ENCODE measurements around the gene WASF2. TPM values are rescaled to one million over a fixed set of nuclear protein-coding genes. Genes with fewer than 3 reads are reported as not detected.

The WASF2 gene
- total and polyA plus RNA-seq, 2 experiments from 2014 or later: 32.7 to 53.4 TPM

DNA sequence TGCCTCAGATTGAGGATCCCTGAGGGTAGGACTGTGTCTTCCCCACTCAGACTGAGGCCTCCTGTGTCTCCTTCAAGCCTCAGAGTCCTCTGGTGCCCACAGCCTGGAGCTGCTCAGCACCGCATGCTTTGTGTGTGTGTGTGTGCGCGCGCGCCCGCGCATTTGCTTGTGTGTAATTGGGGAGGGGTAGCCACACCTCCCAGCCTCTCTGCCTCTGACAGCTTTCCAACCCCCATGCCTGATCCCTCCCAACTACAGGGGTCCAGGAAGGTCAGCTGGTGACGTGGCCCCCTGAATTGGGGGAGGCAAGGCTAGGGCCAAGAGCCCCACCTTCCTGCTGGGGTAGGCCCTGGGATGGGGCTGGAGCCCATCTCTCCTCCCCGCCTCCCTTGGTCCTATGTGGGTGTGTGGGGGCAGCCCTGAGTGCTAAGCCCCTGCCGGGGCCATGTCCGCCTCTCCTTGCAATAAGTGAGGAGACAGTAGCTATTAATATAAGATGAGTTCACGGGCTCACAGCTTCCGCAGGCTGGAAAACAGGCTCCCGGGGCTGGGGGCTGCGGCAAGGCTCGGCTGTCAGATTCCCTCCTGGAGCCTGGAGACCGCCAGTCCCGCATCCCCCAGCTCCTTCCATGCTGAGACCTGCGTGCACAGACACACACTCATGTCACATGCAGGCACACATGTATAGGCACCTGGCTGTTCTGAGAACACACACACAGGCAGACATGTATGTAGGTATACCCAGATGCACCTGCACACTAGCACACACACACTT is 90.5 kb downstream of the WASF2 start:
- H3K9me3 ChIP-seq (ENCODE audit: low read depth): no peaks in the 10 kb centered on the region
- no peaks in the 10 kb centered on the region for H3K36me3 ChIP-seq
- TF ChIP-seq, protein P1, sequence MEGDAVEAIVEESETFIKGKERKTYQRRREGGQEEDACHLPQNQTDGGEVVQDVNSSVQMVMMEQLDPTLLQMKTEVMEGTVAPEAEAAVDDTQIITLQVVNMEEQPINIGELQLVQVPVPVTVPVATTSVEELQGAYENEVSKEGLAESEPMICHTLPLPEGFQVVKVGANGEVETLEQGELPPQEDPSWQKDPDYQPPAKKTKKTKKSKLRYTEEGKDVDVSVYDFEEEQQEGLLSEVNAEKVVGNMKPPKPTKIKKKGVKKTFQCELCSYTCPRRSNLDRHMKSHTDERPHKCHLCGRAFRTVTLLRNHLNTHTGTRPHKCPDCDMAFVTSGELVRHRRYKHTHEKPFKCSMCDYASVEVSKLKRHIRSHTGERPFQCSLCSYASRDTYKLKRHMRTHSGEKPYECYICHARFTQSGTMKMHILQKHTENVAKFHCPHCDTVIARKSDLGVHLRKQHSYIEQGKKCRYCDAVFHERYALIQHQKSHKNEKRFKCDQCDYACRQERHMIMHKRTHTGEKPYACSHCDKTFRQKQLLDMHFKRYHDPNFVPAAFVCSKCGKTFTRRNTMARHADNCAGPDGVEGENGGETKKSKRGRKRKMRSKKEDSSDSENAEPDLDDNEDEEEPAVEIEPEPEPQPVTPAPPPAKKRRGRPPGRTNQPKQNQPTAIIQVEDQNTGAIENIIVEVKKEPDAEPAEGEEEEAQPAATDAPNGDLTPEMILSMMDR (IDR thresholded peaks at IDR 0.05; ENCODE audit: low read depth, low read length): no peak
- H3K27me3 ChIP-seq: no peaks in the 10 kb centered on the region
- no peak overlapping the region for H3K27ac ChIP-seq
- DNase-seq (ENCODE audit: low read depth in 1 of 2, low spot score in 1 of 2): peak in 1 of 2 donors; percentile 29
- H3K4me3 ChIP-seq: no peak overlapping the region
- H3K4me1 ChIP-seq (ENCODE audit: low read depth): peaks cover 21% of the 10 kb centered on the region

DNA sequence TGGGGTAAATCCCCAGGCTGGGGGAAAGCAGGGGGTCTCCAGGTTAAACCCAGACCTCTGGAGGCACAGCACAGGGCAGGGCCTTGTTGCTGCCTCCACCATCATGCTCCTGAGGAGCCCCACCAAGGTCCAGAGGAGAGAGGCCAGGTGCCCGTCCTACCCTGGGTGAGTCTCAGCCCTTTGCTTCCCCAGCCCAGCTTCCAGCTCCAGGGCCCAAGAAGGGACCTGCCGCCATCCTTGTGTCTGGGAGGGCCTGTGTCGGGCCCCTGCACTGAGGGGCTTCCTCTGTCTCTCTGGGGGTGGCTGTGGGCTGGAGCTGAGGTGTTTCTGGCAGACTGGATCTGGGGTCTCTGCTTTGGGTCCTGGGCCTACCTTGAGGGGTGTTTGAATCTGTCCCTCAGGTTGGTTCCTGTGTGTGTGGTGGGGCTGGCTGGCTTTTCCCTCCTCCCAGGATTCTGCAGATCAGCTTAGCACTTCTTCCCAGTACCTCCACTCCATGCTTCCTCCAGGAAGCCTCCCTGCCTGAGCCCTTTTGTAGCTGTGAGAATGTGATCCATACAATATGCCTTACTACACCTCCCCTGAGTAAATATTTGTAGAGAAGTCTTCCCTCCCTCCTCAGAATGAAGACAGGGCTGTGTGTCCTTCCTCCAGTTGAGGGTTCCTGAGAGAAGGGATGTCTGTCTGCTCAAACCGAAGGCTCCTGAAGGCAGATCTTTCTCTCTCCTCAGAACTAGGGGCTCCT is 91.4 kb downstream of the WASF2 start:
- Histone ChIP-seq H3K27me3 (no peaks in the 10 kb centered on the region), H3K36me3 (no peaks in the 10 kb centered on the region), H3K27ac (no peak overlapping the region), H3K4me3 (no peak overlapping the region), H3K4me1 (ENCODE audit: low read depth) (peaks cover 21% of the 10 kb centered on the region), H3K9me3 (ENCODE audit: low read depth) (no peaks in the 10 kb centered on the region)
- TF ChIP-seq, protein P1 (IDR thresholded peaks at IDR 0.05; ENCODE audit: low read depth, low read length): no peak
- DNase-seq (ENCODE audit: low read depth in 1 of 2, low spot score in 1 of 2): no peak

DNA sequence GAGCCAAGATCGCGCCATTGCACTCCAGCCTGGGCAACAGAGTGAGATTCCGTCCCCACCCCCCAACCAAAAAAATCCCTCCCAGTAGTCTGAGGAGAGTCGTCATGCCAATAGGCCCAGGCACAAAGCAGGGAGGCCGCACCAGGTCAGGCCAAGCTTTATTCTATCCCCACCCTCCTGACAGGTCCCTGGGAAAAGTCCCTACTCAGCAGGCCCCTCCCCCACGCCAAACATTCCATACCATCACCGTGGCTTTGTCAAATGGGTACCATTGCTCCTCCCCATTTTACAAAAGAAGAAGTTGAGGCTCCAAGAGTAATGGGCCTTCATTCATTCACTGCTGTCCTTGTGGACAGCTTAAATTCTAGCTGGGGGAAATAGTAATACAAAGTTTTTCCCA is 92.2 kb downstream of the WASF2 start:
- DNase-seq (ENCODE audit: low read depth in 1 of 2, low spot score in 1 of 2): no peak
- H3K36me3 ChIP-seq: no peaks in the 10 kb centered on the region
- H3K4me1 ChIP-seq (ENCODE audit: low read depth): peaks cover 13% of the 10 kb centered on the region

DNA sequence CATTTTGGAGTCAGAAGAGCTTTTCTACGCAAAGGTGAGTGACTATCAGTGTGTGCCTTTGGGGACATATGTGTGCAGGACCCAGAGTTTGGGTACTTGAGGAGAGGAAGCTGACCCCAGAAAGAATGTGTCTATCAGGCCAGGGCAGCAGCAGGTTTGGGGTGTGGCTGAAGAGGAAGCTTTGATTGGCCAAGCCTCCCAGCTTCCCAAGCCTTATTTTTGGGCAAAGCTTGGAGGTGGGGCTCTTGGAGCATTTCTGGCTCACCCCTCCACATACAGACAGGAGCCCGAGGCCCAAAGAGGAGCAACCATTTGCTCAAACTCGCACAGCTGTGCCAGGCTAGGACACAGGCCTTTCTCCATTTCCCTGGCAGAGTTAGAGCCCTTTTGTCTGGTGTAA is 92.9 kb downstream of the WASF2 start:
- no peaks in the 10 kb centered on the region for H3K36me3 ChIP-seq
- H3K27me3 ChIP-seq: no peaks in the 10 kb centered on the region
- no peak for DNase-seq (ENCODE audit: low read depth in 1 of 2, low spot score in 1 of 2)
- peaks cover 11% of the 10 kb centered on the region for H3K4me1 ChIP-seq (ENCODE audit: low read depth)
- H3K9me3 ChIP-seq (ENCODE audit: low read depth): no peaks in the 10 kb centered on the region
- H3K27ac ChIP-seq: no peak overlapping the region
- TF ChIP-seq, protein P1 (IDR thresholded peaks at IDR 0.05; ENCODE audit: low read depth, low read length): no peak
- H3K4me3 ChIP-seq: no peak overlapping the region

More for the DNA sequence above, 92.2 kb downstream of the WASF2 start:
- TF ChIP-seq, protein P1 (IDR thresholded peaks at IDR 0.05; ENCODE audit: low read depth, low read length): no peak
- H3K27ac ChIP-seq: no peak overlapping the region
- H3K4me3 ChIP-seq: no peak overlapping the region
- no peaks in the 10 kb centered on the region for H3K27me3 ChIP-seq
- no peaks in the 10 kb centered on the region for H3K9me3 ChIP-seq (ENCODE audit: low read depth)

DNA sequence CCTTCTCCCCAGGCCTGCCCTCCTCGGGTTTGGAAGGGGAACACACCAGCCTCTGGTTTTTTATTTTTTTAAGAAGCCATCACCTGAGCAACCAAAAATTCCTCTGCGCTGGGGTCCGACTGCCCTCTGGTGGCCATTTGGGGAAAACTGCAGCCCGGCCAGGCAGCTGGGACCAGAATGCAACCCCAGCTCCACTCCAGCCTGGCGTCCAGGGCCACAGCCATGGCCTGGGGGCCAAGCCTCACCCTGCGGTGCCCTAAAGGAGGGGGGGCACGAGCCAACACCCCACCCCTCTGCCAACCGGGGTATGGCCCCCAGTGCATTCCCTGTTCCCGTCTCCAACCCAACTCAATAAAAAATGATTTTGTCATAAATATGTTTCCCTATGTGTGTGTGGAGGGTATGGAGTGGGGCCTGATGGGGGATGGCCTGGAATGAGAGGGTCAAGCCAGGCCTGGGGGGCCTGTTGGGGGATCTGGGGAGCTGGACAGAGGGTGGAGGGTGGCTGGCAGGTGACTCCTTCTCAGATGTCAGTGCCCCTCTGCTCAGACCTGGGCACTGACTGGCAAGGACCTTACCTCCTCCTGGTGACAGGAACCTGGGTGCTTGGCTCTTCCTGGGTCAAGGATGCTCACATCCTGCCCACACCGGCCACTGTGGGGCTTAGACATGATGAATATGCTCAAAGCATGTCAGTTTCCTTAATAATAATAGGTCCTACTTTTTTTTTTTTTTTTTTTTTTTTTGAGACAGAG is 94.3 kb downstream of the WASF2 start:
- H3K4me3 ChIP-seq: no peak overlapping the region
- H3K4me1 ChIP-seq (ENCODE audit: low read depth): peaks cover 11% of the 10 kb centered on the region
- peak; percentile 71 to 80 for DNase-seq (ENCODE audit: low read depth in 1 of 2, low spot score in 1 of 2)
- H3K27me3 ChIP-seq: no peaks in the 10 kb centered on the region
- TF ChIP-seq, protein P1 (IDR thresholded peaks at IDR 0.05; ENCODE audit: low read depth, low read length): peak; percentile 95
- H3K9me3 ChIP-seq (ENCODE audit: low read depth): no peaks in the 10 kb centered on the region
- no peak overlapping the region for H3K27ac ChIP-seq
- H3K36me3 ChIP-seq: no peaks in the 10 kb centered on the region
